WTC11 (cell line): ENCODE data around the gene CNKSR3. TPM values are rescaled to one million over a fixed set of nuclear protein-coding genes. Genes with fewer than 3 reads are reported as not detected.

ENCODE experiments used
- ARID4B ChIP-seq: sonication (generic); formaldehyde crosslinking; IDR thresholded peaks from 2 replicates; pipeline ENCODE4 v1.8.0; 2023; ENCODE audit warnings: missing genetic modification reagents, mild to moderate bottlenecking, borderline replicate concordance
- CBFB ChIP-seq: sonication (generic); formaldehyde crosslinking; IDR thresholded peaks from 2 replicates; pipeline ENCODE4 v1.8.1; 2022; ENCODE audit warnings: mild to moderate bottlenecking, low read depth, missing genetic modification reagents
- CREM ChIP-seq: sonication (generic); formaldehyde crosslinking; IDR thresholded peaks from 2 replicates; pipeline ENCODE4 v1.8.1; 2022; ENCODE audit warnings: mild to moderate bottlenecking, missing genetic modification reagents, moderate library complexity
- E2F1 ChIP-seq: sonication (generic); formaldehyde crosslinking; IDR thresholded peaks from 2 replicates; pipeline ENCODE4 v1.8.0; 2022; ENCODE audit warnings: mild to moderate bottlenecking, missing genetic modification reagents
- E2F4 ChIP-seq: sonication (generic); formaldehyde crosslinking; IDR thresholded peaks from 2 replicates; pipeline ENCODE4 v1.8.1; 2022; ENCODE audit warnings: low read depth, mild to moderate bottlenecking, moderate library complexity, missing genetic modification reagents, borderline replicate concordance
- E2F5 ChIP-seq: sonication (generic); formaldehyde crosslinking; IDR thresholded peaks from 2 replicates; pipeline ENCODE4 v1.8.1; 2022; ENCODE audit warnings: mild to moderate bottlenecking, moderate library complexity, missing genetic modification reagents
- ERG ChIP-seq: fragments of 250-450 bp; sonication (Bioruptor Pico); IDR thresholded peaks from 2 replicates; pipeline ENCODE4 v1.8.0; 2021; ENCODE audit warnings: mild to moderate bottlenecking
- FOXJ3 ChIP-seq: sonication (generic); formaldehyde crosslinking; IDR thresholded peaks from 2 replicates; pipeline ENCODE4 v1.9.0; 2021; ENCODE audit warnings: missing genetic modification reagents, mild to moderate bottlenecking, borderline replicate concordance
- FOXK1 ChIP-seq: sonication (generic); formaldehyde crosslinking; IDR thresholded peaks from 2 replicates; pipeline ENCODE4 v1.8.0; 2022; ENCODE audit warnings: mild to moderate bottlenecking, moderate library complexity, missing genetic modification reagents
- FOXP1 ChIP-seq: sonication (generic); formaldehyde crosslinking; IDR thresholded peaks from 2 replicates; pipeline ENCODE4 v1.8.0; 2022; ENCODE audit warnings: missing genetic modification reagents, mild to moderate bottlenecking, moderate library complexity, borderline replicate concordance
- IRF2 ChIP-seq: sonication (generic); formaldehyde crosslinking; IDR thresholded peaks from 2 replicates; pipeline ENCODE4 v1.8.0; 2022; ENCODE audit warnings: low read depth, missing genetic modification reagents, borderline replicate concordance
- KAT7 ChIP-seq: sonication (generic); formaldehyde crosslinking; IDR thresholded peaks from 2 replicates; pipeline ENCODE4 v1.8.1; 2023; ENCODE audit warnings: missing genetic modification reagents, mild to moderate bottlenecking, borderline replicate concordance
- MAX ChIP-seq: sonication (generic); formaldehyde crosslinking; IDR thresholded peaks from 2 replicates; pipeline ENCODE4 v1.8.0; 2022; ENCODE audit warnings: mild to moderate bottlenecking, missing genetic modification reagents
- NFATC4 ChIP-seq: fragments of 250-450 bp; sonication (Bioruptor Pico); IDR thresholded peaks from 2 replicates; pipeline ENCODE4 v1.9.0; 2021; ENCODE audit warnings: mild to moderate bottlenecking
- NR1H2 ChIP-seq: sonication (generic); formaldehyde crosslinking; IDR thresholded peaks from 2 replicates; pipeline ENCODE4 v1.9.0; 2021; ENCODE audit warnings: mild to moderate bottlenecking, moderate library complexity, missing genetic modification reagents
- PREB ChIP-seq: sonication (generic); formaldehyde crosslinking; IDR thresholded peaks from 2 replicates; pipeline ENCODE4 v1.8.1; 2022; ENCODE audit warnings: mild to moderate bottlenecking, missing genetic modification reagents, moderate library complexity, borderline replicate concordance
- SMAD4 ChIP-seq: sonication (generic); formaldehyde crosslinking; IDR thresholded peaks from 2 replicates; pipeline ENCODE4 v1.8.0; 2022; ENCODE audit warnings: mild to moderate bottlenecking, missing genetic modification reagents
- TCF7 ChIP-seq: sonication (generic); formaldehyde crosslinking; IDR thresholded peaks from 2 replicates; pipeline ENCODE4 v1.8.0; 2022; ENCODE audit warnings: mild to moderate bottlenecking, low read depth, missing genetic modification reagents, moderate library complexity
- TEAD1 ChIP-seq: sonication (generic); formaldehyde crosslinking; IDR thresholded peaks from 2 replicates; pipeline ENCODE4 v1.8.0; 2022; ENCODE audit warnings: mild to moderate bottlenecking, missing genetic modification reagents
- USF2 ChIP-seq: sonication (generic); formaldehyde crosslinking; IDR thresholded peaks from 2 replicates; pipeline ENCODE4 v1.8.1; 2023; ENCODE audit warnings: mild to moderate bottlenecking, missing genetic modification reagents, moderate library complexity
- ZNF232 ChIP-seq: sonication (generic); formaldehyde crosslinking; IDR thresholded peaks from 2 replicates; pipeline ENCODE4 v1.8.0; 2022; ENCODE audit warnings: mild to moderate bottlenecking, missing genetic modification reagents
- ZNF423 ChIP-seq: fragments of 250-450 bp; sonication (Bioruptor Pico); IDR thresholded peaks from 2 replicates; pipeline ENCODE4 v2.1.2; 2022; ENCODE audit warnings: mild to moderate bottlenecking, moderate library complexity
- ZSCAN18 ChIP-seq: fragments of 250-450 bp; sonication (Bioruptor Pico); IDR thresholded peaks from 2 replicates; pipeline ENCODE4 v2.1.2; 2022; ENCODE audit warnings: mild to moderate bottlenecking, moderate library complexity
- total RNA-seq: library from RNA; stranded (reverse); gene quantifications from 3 replicates; pipeline ENCODE4 v1.2.3, GENCODE V29; 2021

CNKSR3 gene
- total RNA-seq, 1 experiment from 2014 or later = 5.7 TPM

GRCh38 chr6:154510144-154510905 lies at the start of gene CNKSR3 (continued):
- TF ChIP-seq ZSCAN18 (CRISPR knock-in tag) = no peak
- TF ChIP-seq ZNF423 (CRISPR knock-in tag) = peak; percentile 66; the same call in 1 of the 2 replicates
- no peak for TF ChIP-seq E2F5
- peak; percentile 82 for TF ChIP-seq FOXP1
- no peak for TF ChIP-seq NR1H2
- no peak for TF ChIP-seq ERG (CRISPR knock-in tag)
- TF ChIP-seq MAX (CRISPR knock-in tag) = peak; percentile 89
- no peak for TF ChIP-seq CREM (CRISPR knock-in tag)
- TF ChIP-seq E2F1 (CRISPR knock-in tag) = 0 out of 2 replicates have a peak, but pooled peaks have one; percentile 23
- TF ChIP-seq TCF7 (CRISPR knock-in tag) = 0 out of 2 replicates have a peak, but pooled peaks have one; percentile 51
- TF ChIP-seq KAT7 (CRISPR knock-in tag) = 0 out of 2 replicates have a peak, but pooled peaks have one; percentile 81
- peak; percentile 51; the same call in 1 of the 2 replicates for TF ChIP-seq PREB (CRISPR knock-in tag)
- TF ChIP-seq NFATC4 (CRISPR knock-in tag) = no peak
- no peak for TF ChIP-seq FOXJ3 (CRISPR knock-in tag)
- TF ChIP-seq CBFB (CRISPR knock-in tag) = no peak
- TF ChIP-seq FOXK1 = peak; percentile 54; the same call in 1 of the 2 replicates
- TF ChIP-seq E2F4 (CRISPR knock-in tag) = no peak
- peak; percentile 60; the same call in 1 of the 2 replicates for TF ChIP-seq TEAD1 (CRISPR knock-in tag)
- TF ChIP-seq SMAD4 (CRISPR knock-in tag) = no peak
- TF ChIP-seq IRF2 = peak; percentile 18; the same call in 1 of the 2 replicates
- peak; percentile 58; the same call in 1 of the 2 replicates for TF ChIP-seq ARID4B
- TF ChIP-seq ZNF232 (CRISPR knock-in tag) = no peak
- no peak for TF ChIP-seq USF2
